Mesodermal cell (in vitro differentiated cells): ENCODE data around the gene AVEN.

ENCODE experiments used
- H3K27ac ChIP-seq: 2 replicates; pipeline ENCODE4 v1.7.0; 2013; ENCODE audit warnings: mild to moderate bottlenecking, low read depth, low read length, moderate library complexity; ENCODE audit not compliant: severe bottlenecking
- H3K36me3 ChIP-seq: 2 replicates; pipeline ENCODE4 v1.7.1; 2013; ENCODE audit warnings: mild to moderate bottlenecking, low read length, moderate library complexity; ENCODE audit not compliant: control insufficient read depth, insufficient read depth
- H3K4me1 ChIP-seq: one replicate; pipeline ENCODE4 v1.7.1; 2013; ENCODE audit warnings: mild to moderate bottlenecking, low read length; ENCODE audit not compliant: insufficient read depth, control insufficient read depth, poor library complexity, severe bottlenecking
- H3K4me3 ChIP-seq: 2 replicates; pipeline ENCODE4 v1.7.0; 2013; ENCODE audit warnings: low read length, control low read depth, mild to moderate bottlenecking; ENCODE audit not compliant: insufficient read depth, poor library complexity, severe bottlenecking; ENCODE audit errors: extremely low read depth
- H3K9me3 ChIP-seq: 2 replicates; pipeline ENCODE4 v1.7.1; 2013; ENCODE audit warnings: mild to moderate bottlenecking, low read length, moderate library complexity; ENCODE audit not compliant: control insufficient read depth
- WGBS, 2 experiments: methylation state at CpG; one replicate each; pipeline ENCODE4 v1.1.5; 2013; ENCODE audit warnings: missing lambda C conversion rate in 2 of 2; ENCODE audit not compliant: insufficient coverage in 2 of 2; 5-methylcytosine and 5-hydroxymethylcytosine counted together

Gene AVEN

GRCh38 chr15:33985751-33986150, 53.3 kb downstream of the AVEN start:
- H3K27ac ChIP-seq, result peak overlapping the region; percentile 43
- H3K9me3 ChIP-seq, result no peaks in the 10 kb centered on the region
- no CpG with 5 or more reads among the region's 3 CpGs for WGBS, 2 experiments
- no peaks in the 10 kb centered on the region for H3K36me3 ChIP-seq
- H3K4me1 ChIP-seq, result peaks cover 16% of the 10 kb centered on the region
- no peak overlapping the region for H3K4me3 ChIP-seq

DNA sequence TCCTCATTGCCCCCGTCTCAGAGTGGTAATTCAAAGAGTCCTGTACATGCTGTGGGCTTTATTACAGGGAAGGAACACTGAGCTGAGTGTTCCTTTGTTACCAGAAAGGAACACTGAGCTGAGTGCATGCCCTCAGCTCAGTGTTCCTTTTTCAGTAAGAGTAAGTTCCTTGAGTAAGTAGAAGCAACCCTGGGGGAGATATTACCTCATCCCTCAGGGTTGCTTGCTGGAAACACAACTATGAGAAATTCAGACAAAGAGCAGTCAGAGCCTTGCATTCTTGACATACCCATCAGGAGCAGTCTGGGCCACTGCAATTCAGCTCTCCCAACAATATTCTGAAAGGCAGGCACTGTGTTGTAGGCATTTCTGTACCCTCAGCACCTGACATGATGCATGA, 53.7 kb downstream of the AVEN start:
- no peak overlapping the region for H3K4me3 ChIP-seq

GRCh38 chr15:33982516-33982915, 56.5 kb downstream of the AVEN start:
- H3K36me3 ChIP-seq, result no peaks in the 10 kb centered on the region
- peaks cover 14% of the 10 kb centered on the region for H3K4me1 ChIP-seq
- WGBS, 2 experiments, result 60 to 100% methylated on average over 1 of the region's 1 CpG
- no peak overlapping the region for H3K27ac ChIP-seq
- no peak overlapping the region for H3K4me3 ChIP-seq
- H3K9me3 ChIP-seq, result no peaks in the 10 kb centered on the region

More for the DNA sequence above, 53.7 kb downstream of the AVEN start:
- peaks cover 16% of the 10 kb centered on the region for H3K4me1 ChIP-seq
- 67% methylated on average over 1 of the region's 1 CpG; no CpG with 5 or more reads in 1 of the 2 experiments for WGBS, 2 experiments
- no peaks in the 10 kb centered on the region for H3K36me3 ChIP-seq
- H3K27ac ChIP-seq, result peak overlapping the region; percentile 55
- no peaks in the 10 kb centered on the region for H3K9me3 ChIP-seq

DNA sequence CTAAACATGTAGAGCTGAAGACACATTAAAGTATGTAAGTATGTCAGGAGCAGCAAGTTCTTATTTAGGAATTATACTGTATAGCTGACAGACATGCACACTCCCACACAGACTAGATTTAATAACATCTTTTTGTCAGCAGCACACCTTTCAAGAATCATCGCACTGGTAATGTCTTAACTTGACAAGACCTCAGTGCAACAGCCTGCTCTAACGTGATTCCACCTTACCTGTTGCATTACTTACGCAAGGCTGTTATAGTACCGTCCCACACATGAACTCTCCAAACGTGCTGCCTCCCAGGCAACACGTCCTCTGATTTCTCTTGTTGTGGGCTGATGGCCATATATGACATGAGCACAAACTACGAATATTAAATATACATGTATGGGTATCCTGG, 58.8 kb downstream of the AVEN start:
- Histone ChIP-seq H3K4me3 (no peak overlapping the region), H3K36me3 (no peaks in the 10 kb centered on the region), H3K27ac (no peak overlapping the region), H3K9me3 (no peaks in the 10 kb centered on the region), H3K4me1 (peaks cover 8% of the 10 kb centered on the region)
- 97 to 100% methylated on average over 1 to 3 of the region's 7 CpGs for WGBS, 2 experiments

GRCh38 chr15:33975022-33975565, 63.9 kb downstream of the AVEN start:
- WGBS, 2 experiments, result no CpG with 5 or more reads among the region's 4 CpGs
- H3K36me3 ChIP-seq, result no peaks in the 10 kb centered on the region
- H3K4me3 ChIP-seq, result no peak overlapping the region
- no peaks in the 10 kb centered on the region for H3K4me1 ChIP-seq
- H3K9me3 ChIP-seq, result no peaks in the 10 kb centered on the region
- no peak overlapping the region for H3K27ac ChIP-seq

- Histone ChIP-seq H3K27ac (no peak overlapping the region), H3K4me1 (peaks cover 9% of the 10 kb centered on the region), H3K9me3 (no peaks in the 10 kb centered on the region), H3K4me3 (no peak overlapping the region), H3K36me3 (no peaks in the 10 kb centered on the region)
- WGBS, 2 experiments, result no CpG with 5 or more reads among the region's 2 CpGs
Observed at GRCh38 chr15:33971811-33972210, 67.2 kb downstream of the AVEN start.

- no peaks in the 10 kb centered on the region for H3K9me3 ChIP-seq
- H3K4me3 ChIP-seq, result no peak overlapping the region
- WGBS, 2 experiments, result no CpG with 5 or more reads among the region's 3 CpGs
- no peak overlapping the region for H3K27ac ChIP-seq
- peaks cover 9% of the 10 kb centered on the region for H3K4me1 ChIP-seq
- H3K36me3 ChIP-seq, result no peaks in the 10 kb centered on the region
Observed at GRCh38 chr15:33968821-33969220, 70.2 kb downstream of the AVEN start.

DNA sequence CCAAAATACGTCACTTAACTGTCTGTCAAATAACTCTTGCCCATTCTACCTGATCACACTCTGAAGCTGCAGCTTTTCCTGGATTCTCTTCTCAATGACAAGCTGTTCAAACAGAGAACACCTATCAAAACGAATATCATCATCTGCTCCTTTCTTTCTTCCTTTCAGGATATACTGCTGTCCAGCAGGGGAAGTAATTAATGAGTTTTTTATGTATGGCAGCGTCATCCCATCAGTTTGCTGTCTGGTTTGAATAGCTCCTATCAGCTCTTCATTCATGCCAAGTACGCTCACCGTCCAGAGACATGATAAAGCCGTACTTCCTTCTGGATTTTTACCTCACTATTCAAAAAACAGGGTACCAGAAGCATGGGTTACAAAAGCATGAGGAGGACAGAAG, 70.8 kb downstream of the AVEN start, which contains the start of gene CHRM5:
Gene CHRM5, plus strand, starts transcription at position 274 of the 400 bp plus-strand sequence. CDS start 94,221 bp downstream, outside the sequence.
- Histone ChIP-seq H3K4me1 (peaks cover 9% of the 10 kb centered on the region), H3K27ac (no peak within 1 kb of the TSS), H3K9me3 (no peaks in the 10 kb centered on the region), H3K4me3 (no peak within 1 kb of the TSS), H3K36me3 (no peaks in the 10 kb centered on the region)
- WGBS, 2 experiments, result 100% methylated on average over 1 of the region's 6 CpGs

- WGBS, 2 experiments, result no CpG with 5 or more reads among the region's 2 CpGs
- no peak overlapping the region for H3K4me3 ChIP-seq
- H3K36me3 ChIP-seq, result no peaks in the 10 kb centered on the region
- H3K27ac ChIP-seq, result no peak overlapping the region
- H3K9me3 ChIP-seq, result no peaks in the 10 kb centered on the region
- peaks cover 9% of the 10 kb centered on the region for H3K4me1 ChIP-seq
Observed at GRCh38 chr15:33964665-33965040, 74.4 kb downstream of the AVEN start.

DNA sequence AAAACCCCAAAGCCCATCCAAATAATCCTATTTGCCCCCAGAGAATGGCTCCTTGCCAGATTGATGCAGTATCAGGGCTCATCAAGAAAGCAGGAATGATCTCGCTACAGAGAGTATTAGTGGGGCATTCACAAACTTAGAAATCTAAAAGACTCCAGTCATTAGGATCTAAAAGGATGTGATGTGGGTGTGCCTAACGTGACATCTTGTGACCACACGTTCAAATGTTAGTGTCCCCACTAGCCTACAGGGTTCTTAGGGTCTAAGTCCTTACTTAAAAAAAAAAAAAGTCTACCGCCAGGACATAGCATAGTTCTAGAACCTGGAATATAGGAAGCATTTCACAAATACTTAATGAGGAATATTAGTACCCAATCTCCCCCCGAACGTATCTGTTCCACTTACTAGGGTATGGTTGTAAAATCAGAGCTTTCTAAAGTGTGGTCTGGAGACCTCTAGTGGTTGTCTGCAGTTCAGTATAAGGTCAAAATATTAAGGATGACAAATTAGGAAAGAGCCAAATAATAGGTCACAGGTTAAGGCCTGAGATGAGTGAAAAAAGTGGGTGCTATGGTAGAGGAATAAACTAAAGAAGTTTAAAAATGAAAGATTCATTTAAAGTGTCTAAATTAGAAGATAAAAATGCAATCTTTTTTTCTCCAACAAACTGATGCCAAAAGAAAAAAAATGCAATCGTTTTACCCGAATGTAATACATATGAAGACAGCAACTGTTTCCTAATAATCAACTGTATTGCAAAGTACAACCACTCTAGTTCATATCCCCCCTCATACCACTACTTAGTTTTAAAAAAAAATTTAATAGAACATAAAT, 75.0 kb downstream of the AVEN start:
- Histone ChIP-seq H3K27ac (no peak overlapping the region), H3K9me3 (no peaks in the 10 kb centered on the region), H3K4me3 (no peak overlapping the region), H3K4me1 (peaks cover 9% of the 10 kb centered on the region), H3K36me3 (no peaks in the 10 kb centered on the region)
- WGBS, 2 experiments, result 50 to 100% methylated on average over 1 to 2 of the region's 8 CpGs

DNA sequence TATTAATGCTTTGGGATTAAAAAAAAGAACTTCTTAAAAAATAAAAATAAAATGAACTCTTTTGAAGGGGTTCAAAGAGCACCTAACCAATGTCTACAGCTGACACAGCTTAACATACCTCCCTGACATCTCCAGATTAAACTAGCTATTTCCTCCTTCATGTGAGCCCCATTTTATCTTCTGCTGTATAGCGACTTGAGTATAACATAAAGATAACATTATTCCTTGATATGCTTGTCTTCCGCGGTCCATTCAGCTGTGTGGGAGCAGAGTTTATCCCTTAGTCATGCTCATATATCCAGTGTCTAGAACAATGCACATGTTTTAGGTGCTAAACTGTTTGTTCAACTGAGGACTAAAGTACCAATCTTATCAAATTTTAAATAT, 78.5 kb downstream of the AVEN start:
- WGBS, 2 experiments, result 67% methylated on average over 1 of the region's 3 CpGs; no CpG with 5 or more reads in 1 of the 2 experiments
- H3K4me3 ChIP-seq, result no peak overlapping the region
- no peaks in the 10 kb centered on the region for H3K36me3 ChIP-seq
- H3K4me1 ChIP-seq, result no peaks in the 10 kb centered on the region
- no peaks in the 10 kb centered on the region for H3K9me3 ChIP-seq
- no peak overlapping the region for H3K27ac ChIP-seq
